GM23338 (cell line): ENCODE data around the gene ACSF3. TPM values are rescaled to one million over a fixed set of nuclear protein-coding genes. Genes with fewer than 3 reads are reported as not detected.
A peak's percentile ranks its signal among the peaks of the same experiment; 100 is the strongest.

ENCODE experiments used
- ATAC-seq: fragments of 200-7000 bp; cut with Tn5 transposase; 3 replicates; pipeline ENCODE4 v1.9.1; 2020
- DNase-seq: peaks from one replicate; pipeline ENCODE4 v3.0.0-alpha.2; 2015; ENCODE audit warnings: low spot score
- H2AFZ ChIP-seq: fragments of 200-600 bp; sonication (generic); 2 replicates; pipeline ENCODE4 v1.8.0; 2016; ENCODE audit warnings: antibody characterized with exemption, mild to moderate bottlenecking, moderate library complexity
- H3F3A ChIP-seq: fragments of 200-600 bp; sonication (generic); replicated peaks from 2 replicates; pipeline ENCODE4 v1.8.0; 2017; ENCODE audit warnings: antibody characterized with exemption, mixed run types, low read depth
- H3K27ac ChIP-seq: fragments of 200-600 bp; sonication (generic); 2 replicates; pipeline ENCODE4 v1.6.1; 2016; ENCODE audit warnings: low read depth
- H3K27me3 ChIP-seq: fragments of 200-600 bp; sonication (generic); 2 replicates; pipeline ENCODE4 v1.8.0; 2016; ENCODE audit warnings: mild to moderate bottlenecking, mixed run types, moderate library complexity; ENCODE audit not compliant: insufficient read depth
- H3K36me3 ChIP-seq: fragments of 200-600 bp; sonication (generic); 2 replicates; pipeline ENCODE4 v1.8.0; 2016; ENCODE audit warnings: mild to moderate bottlenecking; ENCODE audit not compliant: insufficient read depth
- H3K4me1 ChIP-seq: fragments of 200-600 bp; sonication (generic); 2 replicates; pipeline ENCODE4 v1.8.0; 2016; ENCODE audit warnings: mild to moderate bottlenecking, moderate library complexity; ENCODE audit not compliant: insufficient read depth
- H3K4me2 ChIP-seq: fragments of 200-600 bp; sonication (generic); 2 replicates; pipeline ENCODE4 v1.7.1; 2017; ENCODE audit warnings: mixed run types
- H3K4me3 ChIP-seq: fragments of 200-600 bp; sonication (generic); 2 replicates; pipeline ENCODE4 v1.6.1; 2016; ENCODE audit warnings: mixed run types
- H3K79me2 ChIP-seq: fragments of 200-600 bp; sonication (generic); replicated peaks from 2 replicates; pipeline ENCODE4 v1.8.0; 2017; ENCODE audit warnings: mild to moderate bottlenecking; ENCODE audit not compliant: insufficient read depth
- H3K9me2 ChIP-seq: fragments of 200-600 bp; sonication (generic); 2 replicates; pipeline ENCODE4 v1.8.0; 2017; ENCODE audit not compliant: insufficient read depth
- H4K20me1 ChIP-seq: fragments of 200-600 bp; sonication (generic); replicated peaks from 2 replicates; pipeline ENCODE4 v1.8.0; 2017; ENCODE audit warnings: mild to moderate bottlenecking; ENCODE audit not compliant: insufficient read depth
- H3K27ac Mint-ChIP-seq: 2 replicates; pipeline ENCODE4 v1.8.0; 2020; ENCODE audit warnings: inconsistent platforms, mild to moderate bottlenecking, moderate library complexity, mixed read lengths
- H3K27me3 Mint-ChIP-seq: 3 replicates; pipeline ENCODE4 v1.8.0; 2022; ENCODE audit warnings: low read depth, mild to moderate bottlenecking, moderate library complexity, mixed read lengths, inconsistent platforms; ENCODE audit not compliant: insufficient read depth, poor library complexity
- H3K36me3 Mint-ChIP-seq: 3 replicates; pipeline ENCODE4 v1.8.0; 2021; ENCODE audit warnings: low read depth, mild to moderate bottlenecking, inconsistent platforms, moderate library complexity, mixed read lengths
- H3K4me1 Mint-ChIP-seq: 3 replicates; pipeline ENCODE4 v1.8.0; 2020; ENCODE audit warnings: mild to moderate bottlenecking, inconsistent platforms, mixed read lengths
- H3K4me3 Mint-ChIP-seq: 3 replicates; pipeline ENCODE4 v1.8.0; 2021; ENCODE audit warnings: moderate library complexity, mild to moderate bottlenecking, inconsistent platforms, mixed read lengths
- H3K9me3 Mint-ChIP-seq: 3 replicates; pipeline ENCODE4 v1.8.0; 2020; ENCODE audit warnings: moderate library complexity, mild to moderate bottlenecking, inconsistent platforms, mixed read lengths
- CREB1 ChIP-seq: fragments of 250-450 bp; sonication (Bioruptor Pico); IDR thresholded peaks from 2 replicates; pipeline ENCODE4 v1.5.0; 2020; ENCODE audit warnings: low read depth, mild to moderate bottlenecking, moderate library complexity
- EZH2phosphoT487 ChIP-seq: fragments of 200-600 bp; sonication (generic); IDR thresholded peaks from one replicate; pipeline ENCODE4 v1.8.1; 2018; ENCODE audit warnings: antibody characterized with exemption; ENCODE audit not compliant: unreplicated experiment
- JUNB ChIP-seq: IDR thresholded peaks from one replicate; pipeline ENCODE4 v1.6.1; 2016; ENCODE audit warnings: antibody characterized with exemption; ENCODE audit not compliant: unreplicated experiment
- NANOG ChIP-seq: IDR thresholded peaks from 2 replicates; pipeline ENCODE4 v1.6.1; 2016; ENCODE audit warnings: antibody characterized with exemption, borderline replicate concordance
- STAT1 ChIP-seq: IDR thresholded peaks from one replicate; pipeline ENCODE4 v1.6.1; 2016; ENCODE audit warnings: antibody characterized with exemption; ENCODE audit not compliant: unreplicated experiment
- ZNF114 ChIP-seq: fragments of 250-450 bp; sonication (Bioruptor Pico); IDR thresholded peaks from 2 replicates; pipeline ENCODE4 v1.5.0; 2020; ENCODE audit warnings: mild to moderate bottlenecking, moderate library complexity
- ZNF331 ChIP-seq: fragments of 250-450 bp; sonication (Bioruptor Pico); IDR thresholded peaks from 2 replicates; pipeline ENCODE4 v1.5.0; 2020; ENCODE audit warnings: low read depth, mild to moderate bottlenecking, moderate library complexity
- polyA plus RNA-seq: library from polyadenylated mRNA; unstranded; fragments of >200 nt; fragmentation: Nextera tagmentation; extraction: Ambion mirVana; gene quantifications from 2 replicates; pipeline ENCODE4 v1.2.1, GENCODE V29; 2016
- total RNA-seq: library from RNA; depleted of rRNA; stranded (reverse); fragments of >200 nt; shearing (Covaris generic); gene quantifications from 2 replicates; pipeline ENCODE4 v1.2.3, GENCODE V29; 2014
- TF ChIP-seq, protein P1 (sequence below): IDR thresholded peaks from 2 replicates; pipeline ENCODE4 v1.6.1; 2016; ENCODE audit warnings: antibody characterized with exemption
- TF ChIP-seq, protein P2 (sequence below), 2 experiments: fragments of 200-600 bp in 1 of 2; sonication (generic) in 1 of 2; conservative IDR thresholded peaks; 2 replicates each; pipeline versions ENCODE4 v1.5.1 to v1.6.1; 2016 to 2017; ENCODE audit warnings: antibody characterized with exemption in 2 of 2, low read depth in 2 of 2, mild to moderate bottlenecking in 2 of 2, moderate library complexity in 1 of 2

The ACSF3 gene
- total and polyA plus RNA-seq, 2 experiments from 2014 or later, result 12.8 to 23.1 TPM

DNA sequence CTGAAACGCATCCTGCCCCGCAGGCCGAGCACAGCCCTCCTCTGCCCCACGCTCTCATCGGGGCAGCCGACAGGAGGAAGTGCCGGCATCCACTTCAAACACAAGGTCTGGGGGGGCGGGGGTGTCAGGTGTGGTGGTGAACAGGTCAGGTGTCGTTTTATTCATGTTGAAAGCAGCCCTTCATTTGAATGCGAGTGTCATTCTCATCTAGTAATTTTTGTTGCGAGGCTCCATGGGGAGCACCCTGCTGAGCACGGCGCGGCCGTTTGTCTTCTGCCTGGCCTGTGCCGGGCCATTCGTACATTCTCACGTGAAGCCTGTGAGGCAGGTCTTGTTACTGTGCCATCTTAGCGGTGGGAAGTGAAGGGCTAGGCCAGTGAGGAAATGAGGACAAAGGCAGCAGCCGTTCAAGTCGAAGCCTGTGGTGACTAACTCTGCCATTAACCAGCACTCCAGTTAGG is 1.9 kb downstream of the ACSF3 start:
- ATAC-seq (peak; percentile 66), DNase-seq (peak; percentile 26)
- H3K9me3 Mint-ChIP-seq, result peaks cover 3% of the 10 kb centered on the region; the same call in 2 of the 3 replicates
- H3K4me3 ChIP-seq, result no peak overlapping the region
- no peak overlapping the region for H3K4me2 ChIP-seq
- peaks cover 59% of the 10 kb centered on the region for H3K79me2 ChIP-seq
- no peaks in the 10 kb centered on the region; the same call in 1 of the 2 replicates for H4K20me1 ChIP-seq
- no peak overlapping the region for H2AFZ ChIP-seq
- no peaks in the 10 kb centered on the region for H3K9me2 ChIP-seq
- TF ChIP-seq ZNF331, result no peak
- no peak for TF ChIP-seq EZH2phosphoT487
- TF ChIP-seq STAT1, result no peak
- TF ChIP-seq, protein P1, sequence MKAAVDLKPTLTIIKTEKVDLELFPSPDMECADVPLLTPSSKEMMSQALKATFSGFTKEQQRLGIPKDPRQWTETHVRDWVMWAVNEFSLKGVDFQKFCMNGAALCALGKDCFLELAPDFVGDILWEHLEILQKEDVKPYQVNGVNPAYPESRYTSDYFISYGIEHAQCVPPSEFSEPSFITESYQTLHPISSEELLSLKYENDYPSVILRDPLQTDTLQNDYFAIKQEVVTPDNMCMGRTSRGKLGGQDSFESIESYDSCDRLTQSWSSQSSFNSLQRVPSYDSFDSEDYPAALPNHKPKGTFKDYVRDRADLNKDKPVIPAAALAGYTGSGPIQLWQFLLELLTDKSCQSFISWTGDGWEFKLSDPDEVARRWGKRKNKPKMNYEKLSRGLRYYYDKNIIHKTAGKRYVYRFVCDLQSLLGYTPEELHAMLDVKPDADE, result no peak
- TF ChIP-seq CREB1, result no peak
- TF ChIP-seq NANOG, result no peak
- TF ChIP-seq ZNF114 (CRISPR knock-in tag), result no peak
- TF ChIP-seq JUNB, result no peak
- TF ChIP-seq, protein P2, sequence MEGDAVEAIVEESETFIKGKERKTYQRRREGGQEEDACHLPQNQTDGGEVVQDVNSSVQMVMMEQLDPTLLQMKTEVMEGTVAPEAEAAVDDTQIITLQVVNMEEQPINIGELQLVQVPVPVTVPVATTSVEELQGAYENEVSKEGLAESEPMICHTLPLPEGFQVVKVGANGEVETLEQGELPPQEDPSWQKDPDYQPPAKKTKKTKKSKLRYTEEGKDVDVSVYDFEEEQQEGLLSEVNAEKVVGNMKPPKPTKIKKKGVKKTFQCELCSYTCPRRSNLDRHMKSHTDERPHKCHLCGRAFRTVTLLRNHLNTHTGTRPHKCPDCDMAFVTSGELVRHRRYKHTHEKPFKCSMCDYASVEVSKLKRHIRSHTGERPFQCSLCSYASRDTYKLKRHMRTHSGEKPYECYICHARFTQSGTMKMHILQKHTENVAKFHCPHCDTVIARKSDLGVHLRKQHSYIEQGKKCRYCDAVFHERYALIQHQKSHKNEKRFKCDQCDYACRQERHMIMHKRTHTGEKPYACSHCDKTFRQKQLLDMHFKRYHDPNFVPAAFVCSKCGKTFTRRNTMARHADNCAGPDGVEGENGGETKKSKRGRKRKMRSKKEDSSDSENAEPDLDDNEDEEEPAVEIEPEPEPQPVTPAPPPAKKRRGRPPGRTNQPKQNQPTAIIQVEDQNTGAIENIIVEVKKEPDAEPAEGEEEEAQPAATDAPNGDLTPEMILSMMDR (conservative IDR thresholded peaks at IDR 0.05; ENCODE audit: low read depth in 2 of 2), result no peak
- peaks cover 5% of the 10 kb centered on the region; the same call in 1 of the 2 replicates for H3K27me3 ChIP-seq
- peaks cover 42% of the 10 kb centered on the region for H3K27me3 Mint-ChIP-seq
- H3K27ac ChIP-seq, result no peak overlapping the region
- H3K36me3 Mint-ChIP-seq, result peaks cover 8% of the 10 kb centered on the region; the same call in 1 of the 3 replicates
- peak overlapping the region; percentile 100 for H3K4me3 Mint-ChIP-seq
- H3F3A ChIP-seq, result no peaks in the 10 kb centered on the region
- peaks cover 46% of the 10 kb centered on the region for H3K4me1 Mint-ChIP-seq
- peaks cover 7% of the 10 kb centered on the region; the same call in 1 of the 2 replicates for H3K4me1 ChIP-seq
- H3K27ac Mint-ChIP-seq, result peak overlapping the region; percentile 36; the same call in 1 of the 2 replicates
- no peaks in the 10 kb centered on the region for H3K36me3 ChIP-seq

DNA sequence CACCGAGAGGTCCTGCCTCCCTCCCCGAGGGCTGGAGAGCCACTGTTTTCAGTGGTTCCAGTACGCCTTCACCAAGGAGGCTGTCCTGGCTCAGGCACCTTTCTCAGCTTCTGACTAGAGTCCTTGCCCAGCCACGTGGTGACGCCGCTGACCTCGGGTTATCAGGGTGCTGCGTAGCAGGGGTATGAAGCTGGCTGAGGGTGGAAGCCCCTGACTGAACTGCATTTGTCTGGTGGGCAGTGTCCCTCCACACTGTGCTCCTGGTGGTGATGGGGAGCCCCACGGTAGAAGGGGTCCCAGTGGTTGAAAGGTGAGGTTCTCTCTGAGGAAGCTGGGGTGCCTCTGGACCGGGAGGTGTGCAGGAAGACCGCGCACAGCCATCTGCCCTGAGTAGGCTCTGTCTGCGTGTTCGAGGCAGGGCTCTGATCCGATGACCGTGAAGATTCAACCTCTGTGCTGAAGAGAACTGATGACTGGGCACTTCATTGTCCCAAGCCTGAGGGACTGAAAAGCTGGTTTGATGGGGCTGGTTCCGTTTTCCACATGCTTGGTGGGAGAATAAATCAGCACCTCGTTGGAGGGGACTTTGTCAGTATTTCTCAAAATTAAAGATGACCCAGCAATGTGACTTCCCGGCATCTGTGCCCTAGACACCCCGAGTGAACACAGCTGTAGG is 2.5 kb downstream of the ACSF3 start:
- peaks cover 59% of the 10 kb centered on the region for H3K79me2 ChIP-seq
- no peak for ATAC-seq
- Mint-ChIP-seq H3K27ac (peak overlapping the region; percentile 49; the same call in 1 of the 2 replicates), H3K36me3 (peaks cover 8% of the 10 kb centered on the region; the same call in 1 of the 3 replicates), H3K4me1 (peaks cover 46% of the 10 kb centered on the region), H3K27me3 (peaks cover 37% of the 10 kb centered on the region), H3K9me3 (peaks cover 3% of the 10 kb centered on the region; the same call in 2 of the 3 replicates), H3K4me3 (peak overlapping the region; percentile 100; the same call in 2 of the 3 replicates)
- H3K27me3 ChIP-seq, result peaks cover 5% of the 10 kb centered on the region; the same call in 1 of the 2 replicates
- H2AFZ ChIP-seq, result no peak overlapping the region
- peaks cover 7% of the 10 kb centered on the region; the same call in 1 of the 2 replicates for H3K4me1 ChIP-seq
- no peak overlapping the region for H3K4me2 ChIP-seq
- H4K20me1 ChIP-seq, result no peaks in the 10 kb centered on the region; the same call in 1 of the 2 replicates
- H3F3A ChIP-seq, result no peaks in the 10 kb centered on the region
- no peaks in the 10 kb centered on the region for H3K9me2 ChIP-seq
- no peak overlapping the region for H3K27ac ChIP-seq
- no peak for DNase-seq
- H3K4me3 ChIP-seq, result no peak overlapping the region
- H3K36me3 ChIP-seq, result no peaks in the 10 kb centered on the region
- TF ChIP-seq, protein P1, result no peak
- TF ChIP-seq, protein P2 (conservative IDR thresholded peaks at IDR 0.05; ENCODE audit: low read depth in 2 of 2), result no peak
